Fibroblast of lung (primary cell): ENCODE measurements around the gene FBXO38.

Source experiments
- CTCF ChIP-seq, 2 donors: IDR thresholded peaks in 1 of 2; conservative IDR thresholded peaks in 1 of 2; 1 replicate in 1 of 2; 2 replicates in 1 of 2; pipeline ENCODE4 v1.5.1; 2011 to 2012; ENCODE audit warnings: low read length in 2 of 2, control low read depth in 1 of 2, inconsistent platforms in 1 of 2, low read depth in 1 of 2, mild to moderate bottlenecking in 1 of 2
- EZH2 ChIP-seq: IDR thresholded peaks from 2 replicates; pipeline ENCODE4 v1.5.1; 2012; ENCODE audit warnings: low read length, control low read depth, mild to moderate bottlenecking; ENCODE audit errors: missing control alignments

DNA sequence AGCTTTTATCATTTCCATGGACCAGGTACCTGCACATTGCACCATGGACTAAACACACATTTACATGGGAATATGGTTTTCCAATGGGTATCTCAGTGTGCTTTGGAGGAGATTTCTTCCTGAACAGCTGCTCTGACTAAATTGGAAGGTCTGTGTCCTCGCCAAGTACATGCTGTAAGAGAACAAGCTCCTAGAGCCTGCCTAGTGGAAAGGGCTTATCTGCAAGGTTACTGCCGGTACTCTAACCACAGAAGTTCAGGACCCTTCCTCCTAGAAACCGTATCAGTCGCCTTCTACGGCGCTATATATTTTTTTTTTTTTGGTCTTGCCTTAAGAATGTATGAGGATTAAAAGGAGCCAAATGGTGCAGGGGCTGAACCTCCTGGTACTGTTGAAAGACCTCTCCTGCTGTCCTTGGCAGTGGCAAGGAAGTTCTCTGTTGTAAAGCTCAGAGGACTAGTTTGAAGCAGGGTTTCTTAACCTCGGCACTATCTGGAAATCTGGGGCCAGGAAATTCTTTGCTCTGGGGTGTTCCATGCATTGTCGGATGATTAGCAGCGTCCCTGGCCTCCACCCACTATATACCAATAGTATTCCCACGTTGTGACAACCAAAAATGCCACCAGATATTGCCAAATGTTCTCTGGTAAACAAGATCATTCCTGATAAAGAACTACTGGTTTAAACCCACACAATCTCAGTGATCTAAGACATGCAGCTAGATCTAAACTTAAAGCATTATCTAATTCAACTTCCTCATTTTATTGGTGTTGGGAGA lies 107.4 kb downstream of the FBXO38 start:
- no peak for TF ChIP-seq CTCF (conservative IDR thresholded peaks at IDR 0.05 in 1 of 2, IDR thresholded peaks at IDR 0.05 in 1 of 2; ENCODE audit: low read depth in 1 of 2, low read length in 2 of 2)
- no peak for TF ChIP-seq EZH2
